ENCODE data around the gene ARL15. TPM values are rescaled to one million over a fixed set of nuclear protein-coding genes. Genes with fewer than 3 reads are reported as not detected.

ARL15 gene
- total and polyA plus RNA-seq, 9 of the 15 experiments (the other 6 are each of a cell fraction or from before 2014, with no cell fraction given): 18.5 to 80.4 (median 57.0) TPM

DNA sequence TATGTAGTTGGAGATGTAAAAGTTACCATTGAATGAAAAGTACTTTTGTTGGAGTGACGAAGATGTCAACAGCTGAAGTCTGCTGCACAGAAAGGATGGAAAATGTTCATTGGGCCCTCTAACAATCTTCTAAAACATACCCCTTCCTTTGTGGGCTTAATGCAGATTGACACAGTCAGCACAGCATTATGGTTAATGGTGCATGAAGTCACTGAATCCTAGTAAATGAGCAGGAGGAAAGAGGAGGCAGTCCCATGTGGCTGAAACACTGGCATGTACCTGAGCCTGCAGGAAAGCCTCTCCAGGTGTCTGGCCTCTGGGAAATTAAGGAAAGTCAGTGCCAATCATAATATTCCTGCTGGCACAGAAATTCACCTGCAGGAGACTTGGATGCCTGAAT, 153.8 kb downstream of the ARL15 start:
- no peak for TF ChIP-seq ZNF174 (CRISPR knock-in tag; IDR thresholded peaks at IDR 0.05)
- TF ChIP-seq, protein P1, sequence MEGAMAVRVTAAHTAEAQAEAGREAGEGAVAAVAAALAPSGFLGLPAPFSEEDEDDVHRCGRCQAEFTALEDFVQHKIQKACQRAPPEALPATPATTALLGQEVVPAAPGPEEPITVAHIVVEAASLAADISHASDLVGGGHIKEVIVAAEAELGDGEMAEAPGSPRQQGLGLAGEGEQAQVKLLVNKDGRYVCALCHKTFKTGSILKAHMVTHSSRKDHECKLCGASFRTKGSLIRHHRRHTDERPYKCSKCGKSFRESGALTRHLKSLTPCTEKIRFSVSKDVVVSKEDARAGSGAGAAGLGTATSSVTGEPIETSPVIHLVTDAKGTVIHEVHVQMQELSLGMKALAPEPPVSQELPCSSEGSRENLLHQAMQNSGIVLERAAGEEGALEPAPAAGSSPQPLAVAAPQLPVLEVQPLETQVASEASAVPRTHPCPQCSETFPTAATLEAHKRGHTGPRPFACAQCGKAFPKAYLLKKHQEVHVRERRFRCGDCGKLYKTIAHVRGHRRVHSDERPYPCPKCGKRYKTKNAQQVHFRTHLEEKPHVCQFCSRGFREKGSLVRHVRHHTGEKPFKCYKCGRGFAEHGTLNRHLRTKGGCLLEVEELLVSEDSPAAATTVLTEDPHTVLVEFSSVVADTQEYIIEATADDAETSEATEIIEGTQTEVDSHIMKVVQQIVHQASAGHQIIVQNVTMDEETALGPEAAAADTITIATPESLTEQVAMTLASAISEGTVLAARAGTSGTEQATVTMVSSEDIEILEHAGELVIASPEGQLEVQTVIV (CRISPR knock-in tag; IDR thresholded peaks at IDR 0.05; ENCODE audit: borderline replicate concordance): no peak
- TF ChIP-seq NR3C1 (CRISPR knock-in tag; IDR thresholded peaks at IDR 0.05): no peak
- TF ChIP-seq NCOA6 (IDR thresholded peaks at IDR 0.05): no peak
- TF ChIP-seq SMARCC2 (IDR thresholded peaks at IDR 0.05; ENCODE audit: low read depth): no peak
- no peak for TF ChIP-seq SRSF3 (IDR thresholded peaks at IDR 0.05; ENCODE audit: insufficient read depth, low read length)
- no peak for TF ChIP-seq FOXK1 (CRISPR knock-in tag; IDR thresholded peaks at IDR 0.05; ENCODE audit: borderline replicate concordance)
- TF ChIP-seq SAFB (IDR thresholded peaks at IDR 0.05; ENCODE audit: borderline replicate concordance, low read depth, low read length): no peak
- no peak for TF ChIP-seq MCM5 (IDR thresholded peaks at IDR 0.05; ENCODE audit: low read depth)
- TF ChIP-seq RUNX1 (IDR thresholded peaks at IDR 0.05; ENCODE audit: low read depth): no peak
- TF ChIP-seq ZBTB12 (CRISPR knock-in tag; IDR thresholded peaks at IDR 0.05): no peak
- TF ChIP-seq BMI1 (IDR thresholded peaks at IDR 0.05; ENCODE audit: low read length): no peak
- no peak for TF ChIP-seq PPARD (CRISPR knock-in tag; IDR thresholded peaks at IDR 0.05)
- TF ChIP-seq MITF (IDR thresholded peaks at IDR 0.05): no peak
- no peak for TF ChIP-seq IFI16 (CRISPR knock-in tag; IDR thresholded peaks at IDR 0.05)
- no peak for TF ChIP-seq NBN (IDR thresholded peaks at IDR 0.05; ENCODE audit: low read depth)
- no peak for TF ChIP-seq GABPB2 (CRISPR knock-in tag; conservative IDR thresholded peaks at IDR 0.05)
- no peak for TF ChIP-seq SIX5 (IDR thresholded peaks at IDR 0.05; ENCODE audit: borderline replicate concordance in 1 of 2, insufficient read depth in 1 of 2, low read depth in 1 of 2, low read length in 2 of 2)
- TF ChIP-seq EZH2 (IDR thresholded peaks at IDR 0.05; ENCODE audit: borderline replicate concordance, low read depth, low read length): no peak
- no peak for DNase-seq (ENCODE audit: extremely low read depth in 1 of 4, low spot score in 3 of 4)

More for the DNA sequence above, 153.8 kb downstream of the ARL15 start:
- in situ Hi-C loops (cut with MboI): loop anchor here (10.0 kb wide), 1 partner anchor 148 kb away; no protein-coding TSS in a partner anchor
- Histone ChIP-seq H2AFZ (ENCODE audit: low read depth, low read length) (no peak overlapping the region), H3K27me3 (ENCODE audit: control insufficient read depth in 2 of 2, insufficient read depth in 2 of 2, low read length in 2 of 2) (no peaks in the 10 kb centered on the region), H3K79me2 (ENCODE audit: control insufficient read depth, insufficient read depth, low read length) (peaks cover 50% of the 10 kb centered on the region), H3K9me3 (replicated peaks; ENCODE audit: control insufficient read depth, insufficient read depth, low read depth, low read length) (no peaks in the 10 kb centered on the region), H4K20me1 (replicated peaks; ENCODE audit: control insufficient read depth, insufficient read depth, low read length) (no peaks in the 10 kb centered on the region), H3K9ac (ENCODE audit: insufficient read depth in 1 of 2, low read depth in 2 of 2, low read length in 2 of 2) (no peak overlapping the region), H3K36me3 (ENCODE audit: control insufficient read depth, insufficient read depth, low read length) (peaks cover 14% of the 10 kb centered on the region; the same call in 1 of the 3 replicates), H3K27ac (ENCODE audit: extremely low read depth, low read depth, low read length) (no peak overlapping the region), H3K4me2 (ENCODE audit: insufficient read depth, low read length) (no peak overlapping the region), H3K9me1 (ENCODE audit: control insufficient read depth, insufficient read depth, low read length) (no peaks in the 10 kb centered on the region), H3K4me1 (replicated peaks in 1 of 2; ENCODE audit: control insufficient read depth in 2 of 2, insufficient read depth in 2 of 2, low read length in 2 of 2) (peaks cover 0 to 6% of the 10 kb centered on the region in 2 experiments; a peak in 2 of 5 replicates), H3K4me3 (no peak overlapping the region)
- intact Hi-C loops (cut with micrococcal nuclease): no loop called here
- ChIA-PET CTCF (ENCODE audit: low intra/inter-chr PET ratio) (no interaction called here), POLR2A (interaction anchor here (1.1 kb wide), 1 partner anchor 12 kb away, joined by 3 read pairs; no protein-coding TSS in a partner anchor)
- WGBS (ENCODE audit: insufficient coverage, low coverage, missing lambda C conversion rate): 67% methylated on average over 1 of the region's 1 CpG
- BruUV-seq (replicated peaks): no TSS peak
- no peak for ATAC-seq
- no peak for FAIRE-seq

All from K562 (cell line).